ENCODE measurements around the gene CFAP65.

Gene CFAP65

GRCh38 chr2:219038600-219038999 is 2.7 kb downstream of the CFAP65 start:
- TF ChIP-seq, protein P1, sequence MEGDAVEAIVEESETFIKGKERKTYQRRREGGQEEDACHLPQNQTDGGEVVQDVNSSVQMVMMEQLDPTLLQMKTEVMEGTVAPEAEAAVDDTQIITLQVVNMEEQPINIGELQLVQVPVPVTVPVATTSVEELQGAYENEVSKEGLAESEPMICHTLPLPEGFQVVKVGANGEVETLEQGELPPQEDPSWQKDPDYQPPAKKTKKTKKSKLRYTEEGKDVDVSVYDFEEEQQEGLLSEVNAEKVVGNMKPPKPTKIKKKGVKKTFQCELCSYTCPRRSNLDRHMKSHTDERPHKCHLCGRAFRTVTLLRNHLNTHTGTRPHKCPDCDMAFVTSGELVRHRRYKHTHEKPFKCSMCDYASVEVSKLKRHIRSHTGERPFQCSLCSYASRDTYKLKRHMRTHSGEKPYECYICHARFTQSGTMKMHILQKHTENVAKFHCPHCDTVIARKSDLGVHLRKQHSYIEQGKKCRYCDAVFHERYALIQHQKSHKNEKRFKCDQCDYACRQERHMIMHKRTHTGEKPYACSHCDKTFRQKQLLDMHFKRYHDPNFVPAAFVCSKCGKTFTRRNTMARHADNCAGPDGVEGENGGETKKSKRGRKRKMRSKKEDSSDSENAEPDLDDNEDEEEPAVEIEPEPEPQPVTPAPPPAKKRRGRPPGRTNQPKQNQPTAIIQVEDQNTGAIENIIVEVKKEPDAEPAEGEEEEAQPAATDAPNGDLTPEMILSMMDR (conservative IDR thresholded peaks at IDR 0.05; ENCODE audit: low read length) = no peak
- no peak for DNase-seq (ENCODE audit: low read depth)
- H3K4me3 ChIP-seq (ENCODE audit: low read length) = no peak overlapping the region

GRCh38 chr2:219037783-219038499 is 3.4 kb downstream of the CFAP65 start:
- no peak for DNase-seq (ENCODE audit: low read depth)
- TF ChIP-seq, protein P1 (conservative IDR thresholded peaks at IDR 0.05; ENCODE audit: low read length) = no peak
- H3K4me3 ChIP-seq (ENCODE audit: low read length) = no peak overlapping the region

DNA sequence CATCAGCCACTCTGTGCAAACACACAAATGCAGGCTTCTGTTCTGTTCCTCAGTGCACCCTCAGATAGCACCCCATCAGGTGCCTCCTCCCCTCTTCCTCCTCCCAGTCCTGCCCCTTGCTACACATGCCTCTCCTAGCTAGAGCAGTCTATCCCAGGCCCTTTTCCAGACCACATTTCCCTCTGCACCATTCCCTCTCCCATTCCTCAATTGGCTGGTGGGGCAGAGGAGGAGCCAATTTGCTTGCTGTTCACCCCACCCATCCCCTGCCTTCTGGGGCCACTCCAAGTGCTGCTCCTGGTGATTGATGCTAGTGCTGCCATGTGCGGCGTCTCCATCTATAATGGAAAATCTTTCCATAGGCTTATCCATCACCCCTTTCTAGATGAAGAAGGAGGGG is 5.4 kb downstream of the CFAP65 start:
- DNase-seq (ENCODE audit: low read depth) = no peak
- H3K4me3 ChIP-seq (ENCODE audit: low read length) = no peak overlapping the region
- TF ChIP-seq, protein P1 (conservative IDR thresholded peaks at IDR 0.05; ENCODE audit: low read length) = no peak

DNA sequence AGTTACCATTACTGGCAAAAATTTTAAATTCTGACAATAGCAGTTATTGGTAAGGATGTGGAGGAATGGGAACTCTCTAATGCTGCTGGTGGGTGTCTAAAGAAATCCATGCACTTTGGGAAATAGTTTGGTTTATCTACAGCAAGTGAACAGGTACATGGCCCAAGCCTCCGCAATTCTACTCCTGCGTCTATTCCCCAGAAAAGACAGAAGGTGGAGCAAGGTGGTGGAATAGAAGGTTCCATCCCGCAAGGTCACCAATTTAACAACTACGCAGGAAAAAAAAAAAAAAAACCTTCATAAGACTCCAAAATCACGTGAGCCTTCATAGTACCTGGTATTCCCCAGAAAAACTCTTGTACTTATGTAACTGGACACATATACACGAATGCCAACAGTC is 6.5 kb downstream of the CFAP65 start:
- no peak for DNase-seq (ENCODE audit: low read depth)
- TF ChIP-seq, protein P1 (conservative IDR thresholded peaks at IDR 0.05; ENCODE audit: low read length) = no peak
- H3K4me3 ChIP-seq (ENCODE audit: low read length) = no peak overlapping the region

- H3K4me3 ChIP-seq (ENCODE audit: low read length) = no peak overlapping the region
- no peak for DNase-seq (ENCODE audit: low read depth)
- TF ChIP-seq, protein P1 (conservative IDR thresholded peaks at IDR 0.05; ENCODE audit: low read length) = no peak
These were observed 9.1 kb downstream of the CFAP65 start for GRCh38 chr2:219032051-219032745.

DNA sequence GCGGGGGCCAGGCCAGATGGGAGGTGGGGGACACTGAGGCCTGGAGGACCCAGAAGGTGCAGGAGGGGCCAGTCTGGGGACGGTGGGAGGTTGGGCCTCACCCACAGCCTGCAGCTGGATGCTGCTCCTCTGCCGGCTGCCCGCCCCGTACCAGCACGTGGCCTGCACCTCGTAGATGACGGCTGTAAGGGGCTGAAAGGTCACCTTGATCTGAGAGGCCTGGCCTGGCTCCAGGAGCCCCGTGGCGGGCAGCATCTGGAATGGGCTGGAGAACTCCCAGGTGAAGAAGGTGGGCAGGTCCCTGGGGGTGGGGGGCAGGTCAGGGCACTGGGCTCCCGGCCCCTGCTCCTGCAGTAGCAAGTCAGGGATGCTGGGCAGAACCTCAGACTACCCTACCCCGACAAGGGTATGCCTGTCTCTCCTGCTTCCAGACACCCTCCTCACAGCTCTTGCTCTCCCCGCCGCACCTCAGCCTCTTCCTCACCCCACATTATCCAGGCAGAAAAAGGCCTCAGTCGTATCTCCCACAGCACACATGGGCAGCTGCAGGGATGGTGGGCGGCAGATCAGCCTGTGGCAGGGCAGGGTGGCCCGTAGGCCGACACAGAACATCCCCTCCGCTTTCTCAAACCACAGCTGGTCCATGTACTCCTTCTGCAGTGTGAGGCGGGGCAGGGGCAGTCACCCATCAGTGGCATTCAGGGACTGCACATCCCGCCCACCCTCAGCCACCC is 10.1 kb downstream of the CFAP65 start:
- TF ChIP-seq, protein P1 (conservative IDR thresholded peaks at IDR 0.05; ENCODE audit: low read length) = no peak
- no peak overlapping the region for H3K4me3 ChIP-seq (ENCODE audit: low read length)
- no peak for DNase-seq (ENCODE audit: low read depth)

All from AG10803 (cell line).